ENCODE measurements around the gene MAML3.

MAML3 gene

GRCh38 chr4:139986689-139987501 lies 167.1 kb downstream of the MAML3 start:
- no peak for DNase-seq

DNA sequence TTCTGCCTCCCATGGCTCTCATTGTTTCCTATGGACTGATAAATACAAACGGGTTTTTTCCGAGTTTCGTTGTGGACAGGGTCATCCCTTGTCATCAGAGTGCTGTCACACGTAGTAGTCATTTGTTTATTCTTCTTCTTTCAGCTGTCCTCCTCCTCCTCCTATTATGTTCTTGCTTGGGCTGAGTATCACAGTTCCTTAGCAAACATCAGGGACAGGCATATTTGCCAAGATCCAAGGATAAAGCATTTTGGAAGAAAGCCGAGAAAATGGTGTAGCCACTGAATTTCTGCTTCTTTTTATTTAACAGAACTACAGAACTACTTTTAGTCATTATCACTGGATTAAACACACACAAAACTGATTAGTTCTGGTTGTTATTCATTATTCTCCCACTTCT lies 167.9 kb downstream of the MAML3 start:
- no peak for DNase-seq

GRCh38 chr4:139985401-139985800 lies 168.6 kb downstream of the MAML3 start:
- DNase-seq = peak; percentile 1

DNA sequence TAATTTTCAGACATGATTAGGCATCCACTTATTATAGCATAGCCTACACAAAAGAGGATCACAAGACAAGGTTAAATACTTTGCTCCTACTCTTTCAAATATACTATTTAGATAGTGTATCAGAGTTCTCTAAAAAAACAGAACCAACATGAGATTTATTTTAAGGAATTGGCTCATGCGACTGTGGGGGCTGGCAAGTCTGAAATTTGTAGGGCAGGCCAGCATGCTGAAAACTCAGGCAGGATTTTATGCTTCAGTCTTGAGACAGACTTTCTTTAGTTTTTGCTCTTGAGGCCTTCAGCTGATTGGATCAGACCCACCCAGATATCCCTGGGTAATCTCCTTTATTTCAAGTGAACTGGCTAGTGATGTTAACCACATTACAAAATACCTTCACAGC lies 169.5 kb downstream of the MAML3 start:
- DNase-seq = no peak

GRCh38 chr4:139978692-139979091 lies 175.3 kb downstream of the MAML3 start:
- DNase-seq = no peak

GRCh38 chr4:139977838-139978609 lies 176.0 kb downstream of the MAML3 start:
- DNase-seq = no peak

- peak; percentile 33 for DNase-seq
Measured at GRCh38 chr4:139975830-139976272, 178.1 kb downstream of the MAML3 start.

DNA sequence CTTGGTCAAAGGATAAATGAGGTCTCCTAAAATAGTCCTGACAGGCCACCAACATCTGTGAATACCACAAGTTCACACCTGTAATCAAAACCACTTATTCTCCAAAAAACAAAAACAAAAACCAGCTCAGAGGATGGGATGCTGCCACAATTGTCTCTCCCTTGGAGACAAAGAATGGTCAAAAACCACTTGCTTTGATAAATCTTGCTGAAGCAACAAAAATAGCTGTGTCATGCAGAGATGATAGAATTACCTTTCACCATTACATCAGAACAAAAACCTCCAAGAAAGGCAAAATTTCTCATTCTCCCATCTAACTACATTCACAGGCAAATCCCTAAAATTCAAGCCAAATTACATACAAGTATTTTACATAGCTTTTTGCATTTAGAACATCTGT lies 180.4 kb downstream of the MAML3 start:
- no peak for DNase-seq

GRCh38 chr4:139973015-139973414 lies 181.0 kb downstream of the MAML3 start:
- DNase-seq = peak; percentile 17

DNA sequence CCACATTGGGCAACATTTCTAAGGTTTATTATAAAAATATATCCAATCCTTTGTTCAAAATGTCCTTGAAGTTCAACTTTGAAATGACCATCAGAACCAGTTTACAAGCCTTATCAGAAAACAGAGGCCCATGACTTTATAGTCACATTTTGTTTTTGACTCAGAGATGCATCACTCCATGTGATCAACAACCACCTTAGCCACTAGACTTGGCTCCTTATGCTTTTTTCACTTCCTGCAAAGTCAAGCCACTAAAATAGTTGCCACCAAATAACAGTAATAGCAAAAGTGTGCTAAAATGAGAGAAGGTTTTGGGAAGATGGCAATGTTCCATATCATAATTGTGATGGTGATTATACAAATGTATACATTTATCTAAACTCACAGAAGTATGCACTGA lies 181.7 kb downstream of the MAML3 start:
- DNase-seq = peak; percentile 21

DNA sequence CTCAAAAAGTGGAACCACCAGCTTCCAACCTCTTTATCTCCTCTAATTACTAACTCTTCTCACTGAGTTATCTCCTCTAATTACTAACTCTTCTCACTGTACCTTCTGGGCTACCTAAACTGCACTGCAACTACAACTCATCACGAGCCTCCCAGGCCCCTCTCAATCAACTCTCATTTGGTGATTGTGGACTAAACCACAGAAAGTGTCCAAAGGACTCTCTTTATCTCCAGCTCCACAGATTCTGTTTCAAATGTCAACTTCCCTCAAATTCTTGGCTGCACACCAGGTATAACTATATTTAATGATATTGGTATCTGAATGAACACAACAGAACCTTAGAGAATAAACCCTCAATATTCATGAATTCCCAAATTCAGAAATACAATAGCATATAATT lies 182.9 kb downstream of the MAML3 start:
- DNase-seq = no peak

DNA sequence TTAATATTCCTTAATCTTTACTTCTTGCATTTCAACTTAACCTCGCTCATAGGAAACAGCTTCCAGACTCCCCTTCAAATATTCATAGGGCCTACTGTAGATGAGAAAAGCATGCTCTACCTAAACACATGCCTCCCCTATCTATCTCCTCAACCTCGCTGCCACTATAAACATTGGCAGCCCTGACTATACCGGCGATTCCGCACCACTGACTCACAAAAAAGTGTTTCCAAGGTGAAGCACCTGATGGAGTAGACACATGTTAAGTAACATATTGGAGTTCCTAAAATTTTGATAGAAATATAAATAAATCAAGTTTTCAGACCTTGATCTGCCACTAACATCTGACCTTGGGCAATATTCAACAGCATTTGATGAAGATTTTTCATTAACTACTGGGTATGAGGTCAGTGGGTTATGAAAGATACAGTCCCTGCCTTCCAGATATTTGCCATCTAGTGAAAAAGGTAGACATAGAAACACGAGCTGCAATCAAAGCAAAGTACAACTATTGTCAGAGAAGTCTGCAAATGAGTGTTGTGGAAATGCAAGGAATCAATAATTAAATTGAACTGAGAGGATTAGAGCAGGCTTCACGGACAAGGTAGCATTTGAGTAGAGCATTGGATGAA lies 184.2 kb downstream of the MAML3 start:
- DNase-seq = no peak

GRCh38 chr4:139968831-139969230 lies 185.2 kb downstream of the MAML3 start:
- no peak for DNase-seq

- DNase-seq = no peak
Measured at GRCh38 chr4:139966383-139966782, 187.6 kb downstream of the MAML3 start.

GRCh38 chr4:139965789-139966188 lies 188.2 kb downstream of the MAML3 start:
- no peak for DNase-seq

DNA sequence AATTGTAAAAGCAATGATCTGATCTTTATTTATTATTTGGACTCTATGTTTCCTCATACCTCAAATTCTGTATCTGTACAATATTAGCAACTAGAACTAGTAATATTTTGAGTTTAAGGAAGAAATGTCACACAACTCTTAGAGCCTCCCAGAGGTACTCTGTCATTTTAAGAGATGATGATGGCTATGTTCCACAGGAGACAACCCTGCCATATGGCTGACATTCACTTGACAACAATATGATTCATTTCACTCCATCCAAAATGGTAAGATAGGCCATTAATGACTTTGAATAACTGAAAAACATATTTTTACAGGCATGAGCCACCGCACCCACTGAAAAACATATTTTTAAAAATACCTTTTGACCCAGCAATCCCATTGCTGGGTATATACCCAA lies 190.3 kb downstream of the MAML3 start:
- DNase-seq = no peak

- no peak for DNase-seq
Measured at GRCh38 chr4:139962130-139962684, 191.8 kb downstream of the MAML3 start.

GRCh38 chr4:139961344-139961946 lies 192.5 kb downstream of the MAML3 start:
- DNase-seq = peak; percentile 12

DNA sequence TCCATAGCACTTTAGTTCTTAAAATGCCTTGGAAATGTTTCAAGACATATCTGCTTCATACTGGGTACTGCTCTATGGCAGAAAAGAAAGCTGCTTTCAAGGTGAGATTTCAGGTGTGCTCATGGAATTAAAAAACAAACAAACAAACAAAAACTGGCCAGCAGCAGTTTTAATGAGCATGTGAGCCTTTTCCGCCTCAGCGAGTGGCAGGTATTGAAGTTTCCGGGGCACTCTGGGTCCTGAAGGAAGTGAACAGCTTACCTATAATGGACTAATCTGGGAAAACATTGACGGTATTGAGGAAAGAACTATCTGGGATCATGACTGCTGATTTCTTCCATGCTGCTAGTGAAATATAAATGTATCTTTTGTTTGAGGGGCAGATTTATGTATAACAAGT lies 194.6 kb downstream of the MAML3 start:
- DNase-seq = no peak

DNA sequence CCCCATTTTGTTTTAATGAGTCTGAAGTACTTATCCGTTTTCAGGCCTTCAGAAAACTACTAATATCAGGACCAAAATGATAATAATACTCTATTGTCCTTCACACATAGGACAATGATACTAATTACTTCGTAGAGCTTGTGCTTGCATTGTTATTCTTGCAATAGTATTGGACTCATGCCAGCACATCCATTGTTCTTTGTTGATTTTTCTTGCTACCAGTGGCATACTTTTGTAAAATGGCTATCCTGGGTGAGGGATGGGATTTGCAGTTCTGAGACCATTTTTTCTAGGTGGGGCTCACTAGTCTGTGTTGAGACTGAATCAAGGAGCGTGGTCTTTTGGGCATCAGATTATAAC lies 195.3 kb downstream of the MAML3 start:
- no peak for DNase-seq

DNA sequence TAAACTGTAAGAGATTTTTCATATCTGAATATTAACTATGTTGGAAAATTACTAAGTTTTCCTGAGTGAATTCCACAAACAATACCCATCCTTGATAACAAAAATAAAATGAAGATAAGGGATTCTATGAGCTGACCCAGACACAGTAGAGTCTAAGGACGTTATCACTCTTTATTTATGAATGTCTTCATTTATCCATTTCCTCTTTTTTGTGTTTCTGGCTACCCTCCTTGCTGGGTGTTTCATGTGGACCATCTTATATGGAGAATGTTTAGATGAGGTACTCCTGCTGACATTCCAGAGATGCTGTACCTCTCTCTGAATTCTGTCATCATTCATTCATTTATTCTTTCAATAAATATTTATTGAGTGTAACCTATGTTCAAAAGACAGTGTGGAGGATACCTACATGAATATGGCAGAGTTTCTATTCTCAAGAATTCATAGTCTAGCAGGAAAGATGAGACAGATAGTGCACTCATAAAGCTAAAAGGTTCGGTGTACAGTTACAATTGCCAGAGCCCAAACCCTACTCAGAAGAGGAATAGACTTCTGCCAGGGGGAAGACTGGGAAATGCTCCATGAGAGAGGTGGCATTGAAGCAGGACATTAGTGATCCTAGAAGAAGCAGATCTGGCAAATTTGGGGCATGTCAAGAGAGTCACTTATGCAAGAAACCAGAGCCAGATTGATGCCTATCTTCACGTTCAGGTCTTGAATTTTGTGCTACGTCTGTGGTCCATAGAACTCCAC lies 195.8 kb downstream of the MAML3 start:
- DNase-seq = no peak

DNA sequence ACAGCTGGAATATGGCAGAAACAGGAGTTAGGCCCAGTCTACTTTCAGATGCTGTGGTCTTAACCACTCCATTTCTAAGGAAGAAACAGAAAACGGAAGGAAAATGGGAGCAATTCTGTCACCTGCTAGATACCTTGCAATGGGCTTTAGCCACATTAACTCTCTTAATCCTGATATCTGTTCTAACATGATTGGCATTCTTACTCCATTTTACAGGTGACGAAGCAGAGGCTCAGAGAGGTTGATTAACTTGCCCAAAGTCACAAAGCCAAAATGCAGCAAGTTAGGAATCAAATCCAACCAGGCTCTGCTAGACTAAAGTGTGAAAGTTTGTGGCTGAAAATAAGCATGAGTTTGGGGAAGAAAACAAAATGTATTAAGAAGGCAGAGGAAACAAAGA lies 196.9 kb downstream of the MAML3 start:
- no peak for DNase-seq
